ENCODE data around the gene APBB2.

APBB2 gene

DNA sequence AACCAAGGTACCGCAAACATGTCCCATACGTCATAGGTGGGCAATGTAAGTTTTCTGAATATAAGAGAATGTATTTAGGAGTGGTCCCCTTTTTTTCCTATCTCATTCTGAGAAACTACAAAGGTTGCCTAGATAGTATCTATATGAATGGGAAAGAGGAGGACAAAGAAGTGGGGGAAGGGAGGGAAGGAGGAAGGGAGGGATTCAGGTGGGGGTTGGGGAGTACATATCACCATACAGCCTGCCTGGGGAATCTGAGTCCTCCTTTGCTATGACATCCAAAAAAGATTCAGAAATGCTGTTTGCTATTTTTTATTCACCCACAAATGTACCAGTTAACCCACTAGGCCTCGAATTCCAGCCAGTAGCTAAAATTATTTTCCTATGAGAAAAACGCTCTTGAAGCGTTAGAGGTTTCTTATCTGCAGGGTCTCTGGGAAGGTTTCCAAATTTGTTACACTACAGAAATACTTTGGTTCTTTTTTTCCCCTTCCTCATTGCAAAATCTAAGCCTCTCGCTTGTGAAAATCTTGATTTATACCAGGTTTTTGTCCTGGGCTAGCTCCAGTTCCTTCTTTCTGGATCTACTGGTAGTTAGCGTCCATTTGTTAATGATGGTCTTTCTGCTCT is 251.7 kb downstream of the APBB2 start:
- DNase-seq = no peak

DNA sequence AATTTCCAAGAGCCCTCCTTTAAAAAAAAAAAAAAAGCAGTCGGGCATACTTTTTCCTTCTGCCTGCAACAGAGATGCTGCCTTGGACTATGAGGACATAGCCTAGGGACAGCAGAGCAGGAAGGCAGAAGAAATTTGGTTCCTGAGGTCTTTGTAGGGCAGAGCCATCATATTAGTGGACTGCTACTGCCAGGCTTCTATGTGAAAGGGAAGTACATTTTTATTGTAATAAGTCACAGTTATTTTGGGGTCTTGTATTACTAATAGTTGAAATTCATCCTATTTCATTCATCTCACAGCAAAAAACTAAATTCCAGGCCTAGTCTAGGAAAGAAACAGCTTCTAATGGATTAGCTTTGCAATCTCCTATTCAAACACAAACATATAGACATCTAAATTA is 253.4 kb downstream of the APBB2 start:
- no peak for DNase-seq

DNA sequence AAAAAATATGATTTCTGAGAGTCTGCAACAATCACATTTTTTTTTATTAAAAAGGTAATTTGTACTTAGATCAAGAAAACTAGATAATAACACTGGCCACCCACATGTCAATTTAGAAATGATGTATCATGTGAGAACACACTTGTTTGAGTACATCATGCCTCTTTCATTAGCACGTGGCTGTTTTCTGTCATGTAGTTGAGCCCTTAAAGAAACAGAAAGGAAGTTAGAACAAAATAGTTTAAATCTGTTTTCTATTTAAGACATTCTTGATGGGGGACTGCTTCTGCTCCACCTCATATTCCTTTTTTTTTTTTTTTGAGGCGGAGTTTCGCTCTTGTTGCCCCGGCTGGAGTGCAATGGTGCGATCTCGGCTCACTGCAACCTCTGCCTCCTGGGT is 257.1 kb downstream of the APBB2 start:
- no peak for DNase-seq

DNA sequence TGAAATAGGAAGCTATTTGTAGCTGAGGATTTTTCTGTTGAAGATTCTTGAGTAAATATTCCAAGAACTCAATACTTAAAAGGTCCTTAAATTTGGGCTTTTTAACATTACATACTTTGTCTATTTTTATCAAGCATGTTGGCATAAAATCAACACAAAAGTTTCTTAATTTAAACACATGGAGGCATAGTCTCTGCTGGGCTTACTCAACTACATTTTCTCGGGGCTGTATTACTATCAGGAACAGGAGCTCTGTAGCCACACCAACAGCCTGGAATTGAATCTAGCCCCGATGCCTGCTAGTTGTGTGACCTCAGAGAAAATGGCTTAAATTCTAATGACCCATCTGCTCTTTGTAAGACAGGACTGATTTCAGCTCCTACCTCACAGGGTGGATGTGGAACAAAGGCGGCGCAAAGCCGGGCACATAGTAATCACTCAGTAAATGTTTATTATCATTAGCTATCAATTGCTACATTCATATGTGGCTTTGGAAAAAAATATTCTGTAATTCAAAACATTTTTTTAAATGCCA is 257.6 kb downstream of the APBB2 start:
- DNase-seq = no peak

DNA sequence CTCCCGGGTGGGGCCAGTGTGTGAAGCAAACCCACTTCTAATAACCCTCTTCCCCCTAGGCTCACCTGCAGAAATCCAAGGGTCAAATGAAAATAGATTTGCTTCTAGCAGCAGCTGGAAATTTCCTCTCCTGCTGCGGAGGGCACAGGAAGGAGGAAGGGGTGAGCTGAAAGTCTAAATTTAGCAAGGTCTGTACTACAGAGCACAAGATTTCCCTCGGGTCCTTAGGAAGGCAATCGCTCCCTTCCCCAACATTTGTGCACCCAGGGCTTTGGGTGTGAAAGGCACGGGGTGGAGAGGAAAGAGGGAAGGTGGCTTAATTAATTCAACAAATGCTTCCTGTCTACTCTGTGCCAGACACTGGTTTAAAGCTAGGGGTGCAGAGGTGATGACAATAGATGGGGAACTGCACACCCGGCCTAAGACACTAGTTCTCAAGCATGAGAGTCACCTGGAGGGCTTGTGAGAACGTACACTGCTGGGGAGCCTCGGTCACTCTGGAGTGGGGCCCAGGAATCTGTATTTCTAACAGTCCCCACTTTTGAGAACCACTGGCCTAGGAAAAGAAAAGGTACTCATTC is 260.2 kb downstream of the APBB2 start:
- no peak for DNase-seq

DNA sequence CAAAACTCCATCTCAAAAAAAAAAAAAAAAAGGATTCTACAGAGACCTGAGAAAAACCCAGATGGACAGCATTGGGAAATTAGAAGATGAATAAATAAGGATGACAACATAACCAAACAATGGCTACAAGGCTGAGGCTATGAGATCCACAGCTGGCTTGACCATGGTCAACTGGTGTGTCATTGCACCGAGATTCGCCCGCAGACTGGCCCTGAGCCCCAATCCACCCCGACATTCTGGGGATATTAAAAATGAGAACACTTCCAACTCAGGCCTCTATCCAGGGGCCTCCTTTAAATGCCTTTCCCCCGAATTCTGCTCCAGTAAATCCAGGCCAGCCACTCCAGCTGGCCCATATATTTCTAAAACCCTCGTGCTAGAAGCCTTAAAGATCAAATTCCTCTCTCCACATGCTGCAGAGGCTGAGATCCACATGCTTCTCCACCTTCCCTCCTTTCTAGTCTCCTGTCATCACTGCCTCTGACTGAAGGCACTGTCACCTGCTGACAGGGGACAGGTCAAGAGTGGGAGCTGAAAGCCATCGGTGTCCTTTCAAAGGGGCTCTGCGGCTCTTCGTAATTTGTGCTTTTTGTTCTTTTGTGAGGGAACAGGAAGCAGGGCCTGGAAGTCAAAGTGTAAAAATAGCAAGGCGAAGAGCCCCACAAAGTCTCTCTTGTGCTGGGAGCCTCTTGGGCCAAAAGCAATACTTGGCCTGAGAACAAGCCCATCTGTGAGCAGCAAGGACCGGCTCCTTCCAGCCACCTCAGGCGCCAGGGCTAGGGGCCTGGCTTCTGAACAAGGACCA is 260.9 kb downstream of the APBB2 start:
- no peak for DNase-seq

DNA sequence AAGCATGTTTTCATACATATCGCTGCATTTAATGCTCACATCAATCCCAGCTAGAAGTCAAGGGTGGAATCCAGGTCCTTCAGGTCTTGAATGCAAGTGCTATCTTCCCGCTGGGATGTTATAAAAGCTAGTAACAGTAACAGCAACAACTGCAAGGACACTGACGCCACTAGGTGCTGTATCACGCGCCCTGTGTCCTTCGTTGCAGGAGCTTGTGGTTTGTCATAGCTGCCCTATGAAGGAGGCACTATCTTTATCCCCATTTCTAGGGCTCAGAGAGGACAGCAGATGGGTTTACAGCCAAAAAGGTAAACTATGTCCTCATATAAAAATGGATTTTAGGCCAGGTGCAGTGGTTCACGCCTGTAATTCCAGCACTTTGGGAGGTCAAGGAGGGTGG is 261.7 kb downstream of the APBB2 start:
- no peak for DNase-seq

DNA sequence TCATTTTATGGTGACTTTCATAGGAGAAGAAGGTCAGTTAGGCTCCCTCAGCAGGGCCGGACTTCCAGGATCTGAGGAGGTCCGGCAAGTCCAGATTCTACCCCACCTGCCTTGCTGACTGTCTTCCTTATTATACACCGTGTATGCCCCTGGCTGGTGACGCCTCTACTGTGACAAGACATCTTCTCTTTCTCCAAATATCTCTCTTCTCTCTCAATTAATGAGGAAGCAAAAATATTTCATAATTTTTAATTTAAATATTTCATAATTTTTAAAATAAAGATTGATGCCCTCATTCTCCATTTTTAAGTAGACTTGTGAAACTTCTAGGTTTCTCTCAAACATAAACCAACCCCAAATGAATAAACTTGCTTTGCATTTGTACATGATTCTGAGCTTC is 262.1 kb downstream of the APBB2 start:
- DNase-seq = no peak

DNA sequence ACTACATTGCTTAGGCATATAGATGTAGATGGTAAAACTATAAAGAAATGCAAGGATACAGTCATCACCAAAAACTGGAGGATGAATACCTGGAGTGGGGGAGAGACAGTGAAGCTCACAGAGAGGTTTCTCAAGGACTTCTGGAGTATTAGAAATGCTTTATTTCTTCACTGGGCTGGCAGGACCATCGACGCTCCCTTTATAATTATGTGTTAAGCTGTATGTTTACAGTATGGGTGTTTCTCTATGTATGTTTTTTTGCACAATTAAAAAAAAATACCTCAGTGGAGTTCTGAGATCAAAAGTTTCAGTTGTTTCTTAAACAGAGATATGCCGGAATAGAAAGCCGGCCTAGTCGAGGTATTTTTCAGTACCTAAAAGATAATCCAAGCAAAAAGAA is 263.3 kb downstream of the APBB2 start:
- no peak for DNase-seq

DNA sequence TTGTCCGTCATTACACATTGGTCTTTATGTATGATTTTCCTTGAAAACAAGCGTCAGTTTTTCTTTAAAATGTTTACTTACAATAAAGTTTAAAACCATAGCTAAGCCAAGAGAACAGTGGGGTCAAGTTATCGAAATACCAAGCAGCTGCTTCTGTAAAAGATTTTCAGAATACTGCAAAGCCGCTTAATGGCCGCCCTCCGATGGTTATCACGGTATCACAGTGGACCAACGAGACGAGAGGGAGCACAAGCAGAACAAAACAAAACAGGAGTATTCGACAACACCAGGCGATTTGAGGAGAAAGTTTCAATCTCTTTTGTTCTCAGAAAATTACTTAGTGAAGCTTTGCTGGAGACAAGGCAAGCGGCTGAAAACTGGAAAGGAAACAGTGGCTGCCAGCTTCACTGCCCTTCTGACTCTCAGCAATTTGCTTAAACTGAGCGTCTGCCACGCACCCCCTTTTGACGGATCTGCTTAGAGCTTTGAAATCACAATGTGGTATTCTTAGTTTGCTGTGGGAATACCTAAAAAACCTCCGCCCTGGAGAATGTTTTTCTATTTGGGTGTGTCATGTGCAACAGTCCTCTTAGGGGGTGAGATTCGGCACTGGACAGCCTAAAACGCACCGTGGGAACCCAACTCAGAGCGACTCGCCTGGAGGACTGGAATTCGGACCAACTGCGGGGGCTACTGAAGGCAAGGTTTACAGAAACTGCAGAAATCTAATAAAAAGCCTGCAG is 264.8 kb downstream of the APBB2 start:
- no peak for DNase-seq

DNA sequence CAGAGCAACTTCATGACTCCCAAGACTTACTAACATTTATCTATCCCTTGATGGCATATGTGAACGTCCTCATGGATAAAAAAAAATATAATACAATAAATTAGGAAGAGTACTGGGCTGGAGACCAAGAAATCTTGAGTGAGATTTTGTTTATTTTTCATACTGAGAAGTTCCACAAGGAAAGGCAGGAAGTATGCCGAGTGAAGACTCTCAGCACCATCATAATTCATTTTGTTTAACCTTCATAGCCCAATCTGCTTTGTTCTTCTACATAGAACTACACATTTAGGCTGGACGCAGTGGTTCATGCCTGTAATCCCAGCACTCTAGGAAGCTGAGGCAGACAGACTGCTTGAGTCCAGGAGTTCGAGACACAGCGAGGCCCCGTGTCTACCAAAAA is 266.3 kb downstream of the APBB2 start:
- DNase-seq = no peak

DNA sequence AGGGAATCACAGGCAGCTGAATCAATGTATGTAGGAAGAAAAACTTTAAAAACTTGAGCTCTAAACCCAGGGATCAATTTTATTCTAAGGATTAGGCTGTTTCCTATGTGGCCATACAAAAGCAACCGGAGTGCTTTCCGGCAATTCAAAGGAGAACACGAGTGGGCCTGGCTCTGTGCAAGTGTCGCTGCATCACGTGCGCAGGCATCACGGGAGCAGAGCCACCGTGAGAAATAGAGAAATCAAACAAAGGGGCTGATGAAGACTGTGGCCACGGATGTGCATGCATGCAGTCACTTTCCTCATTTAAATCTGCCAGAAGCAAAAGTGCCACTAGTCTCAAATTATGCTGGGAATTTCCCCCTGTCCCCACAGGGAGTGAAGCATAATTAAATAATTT is 267.7 kb downstream of the APBB2 start:
- no peak for DNase-seq

DNA sequence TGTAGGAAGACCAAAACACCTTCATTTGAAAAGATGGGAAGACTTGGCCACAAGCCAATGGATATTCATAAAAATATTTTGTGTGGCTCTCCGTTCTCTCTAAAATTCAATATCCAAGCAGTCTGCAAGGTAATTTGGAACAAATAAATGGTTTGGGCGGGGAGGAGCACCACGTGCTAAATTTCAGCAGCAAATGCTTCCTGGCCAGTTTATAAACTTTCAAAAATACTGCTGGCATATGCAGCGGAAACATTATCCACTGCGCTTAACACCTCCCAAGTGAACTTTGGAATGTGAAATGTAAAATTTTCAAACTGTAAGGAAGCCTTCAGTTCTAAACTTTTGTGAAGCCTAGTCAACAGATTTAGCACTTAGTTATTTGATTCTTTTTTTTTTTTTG is 273.6 kb downstream of the APBB2 start:
- no peak for DNase-seq

DNA sequence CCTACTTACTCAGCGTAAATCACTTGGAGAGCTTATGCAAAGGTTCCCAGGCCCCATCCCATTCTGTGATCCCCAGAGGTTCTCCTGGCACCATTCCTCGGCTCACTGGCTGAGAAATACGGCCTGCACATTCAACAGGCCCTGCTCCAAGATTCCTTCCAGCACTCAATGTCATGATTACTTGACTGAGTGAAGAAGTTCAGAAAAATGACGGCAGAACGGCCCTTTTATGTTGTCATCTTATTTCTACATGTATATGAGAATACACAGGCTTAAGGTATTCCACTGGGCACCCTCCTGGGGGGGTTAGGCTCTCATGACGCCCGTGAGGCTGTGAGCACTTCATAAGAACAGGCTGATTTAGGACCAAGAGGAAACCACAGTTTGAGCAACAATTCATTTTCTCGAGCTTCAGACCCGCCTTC is 274.0 kb downstream of the APBB2 start:
- DNase-seq = no peak

DNA sequence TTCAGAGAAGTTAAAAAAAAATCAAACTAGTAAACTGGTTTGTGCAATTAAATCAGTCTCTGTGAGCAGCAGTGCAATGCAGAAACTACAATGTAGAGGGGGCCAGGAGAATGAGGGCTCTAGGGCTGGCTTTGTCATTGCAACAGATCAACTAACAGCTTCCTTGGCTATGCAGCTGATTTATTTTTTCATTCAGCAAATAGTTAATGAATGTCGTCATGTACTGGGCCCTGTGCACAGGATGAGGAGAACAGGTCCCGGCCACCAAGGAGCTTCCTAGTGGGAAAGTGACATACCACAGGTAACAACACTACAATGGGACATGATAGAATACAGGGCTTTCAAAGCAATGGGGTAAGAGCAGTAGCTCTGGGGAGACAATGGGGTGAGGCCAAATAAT is 274.5 kb downstream of the APBB2 start:
- no peak for DNase-seq

DNA sequence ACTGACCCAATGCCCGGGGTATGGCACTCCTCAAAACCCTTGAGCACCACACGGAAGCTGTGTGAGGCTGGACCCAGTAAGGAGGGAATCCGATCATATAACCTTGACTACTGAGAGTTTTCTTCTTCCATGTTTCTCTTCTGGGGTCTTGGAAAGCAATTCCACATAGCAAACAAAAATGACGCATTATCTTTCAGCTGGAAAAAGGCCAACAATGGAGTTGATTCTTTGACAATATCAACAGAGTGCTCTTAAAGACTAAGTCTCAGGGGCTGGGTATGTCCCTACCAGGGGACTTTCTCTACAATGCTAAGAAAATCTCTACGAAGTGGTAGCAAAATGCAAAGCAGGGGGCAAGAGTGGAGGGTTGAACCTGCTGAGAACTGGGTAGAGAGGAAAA is 276.0 kb downstream of the APBB2 start:
- DNase-seq = no peak

DNA sequence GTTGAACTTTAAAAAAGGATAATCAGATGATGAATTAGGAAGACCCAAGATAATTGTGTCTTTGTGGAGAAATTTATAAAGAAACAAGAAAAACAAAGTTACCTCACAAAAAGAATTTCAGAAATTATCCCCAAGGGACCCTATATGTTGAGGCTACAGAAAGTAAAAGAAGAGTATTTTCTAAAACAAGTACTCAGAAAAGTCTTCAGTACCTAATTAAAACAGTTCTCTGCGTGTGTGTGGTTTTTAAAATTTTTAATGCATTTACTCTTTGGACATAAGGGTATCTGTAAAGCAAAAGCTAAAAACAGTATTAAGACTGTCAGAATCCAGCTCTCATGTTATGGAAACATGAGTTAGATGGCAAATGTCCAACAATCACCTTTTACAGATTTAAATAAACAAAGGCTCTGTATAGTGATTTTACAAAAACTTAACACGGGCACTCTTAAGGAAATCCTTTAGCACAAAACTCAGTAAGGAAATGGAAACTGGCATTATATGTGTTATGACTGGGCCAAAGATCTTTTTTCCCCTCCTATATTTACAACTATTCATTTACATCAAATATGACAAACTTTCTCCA is 277.1 kb downstream of the APBB2 start:
- DNase-seq = no peak

DNA sequence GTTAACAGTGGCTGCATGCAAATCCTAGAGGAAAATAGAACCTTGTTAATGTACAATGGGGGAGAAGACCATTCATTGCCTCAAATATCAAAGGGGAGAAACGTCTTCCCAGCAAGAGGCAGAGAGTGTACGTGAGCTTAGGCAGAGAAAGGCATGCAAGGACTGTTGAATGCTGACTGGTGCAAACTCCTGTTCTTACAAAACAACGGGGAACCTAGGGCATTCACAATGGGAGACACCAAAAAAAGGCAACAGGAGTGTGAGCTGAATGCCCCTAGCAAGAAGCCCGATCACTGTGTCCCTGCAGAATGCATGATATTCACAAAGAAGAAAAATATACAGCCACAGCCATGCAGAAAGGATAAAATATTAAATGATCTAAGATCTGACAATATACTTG is 279.7 kb downstream of the APBB2 start:
- DNase-seq = no peak

DNA sequence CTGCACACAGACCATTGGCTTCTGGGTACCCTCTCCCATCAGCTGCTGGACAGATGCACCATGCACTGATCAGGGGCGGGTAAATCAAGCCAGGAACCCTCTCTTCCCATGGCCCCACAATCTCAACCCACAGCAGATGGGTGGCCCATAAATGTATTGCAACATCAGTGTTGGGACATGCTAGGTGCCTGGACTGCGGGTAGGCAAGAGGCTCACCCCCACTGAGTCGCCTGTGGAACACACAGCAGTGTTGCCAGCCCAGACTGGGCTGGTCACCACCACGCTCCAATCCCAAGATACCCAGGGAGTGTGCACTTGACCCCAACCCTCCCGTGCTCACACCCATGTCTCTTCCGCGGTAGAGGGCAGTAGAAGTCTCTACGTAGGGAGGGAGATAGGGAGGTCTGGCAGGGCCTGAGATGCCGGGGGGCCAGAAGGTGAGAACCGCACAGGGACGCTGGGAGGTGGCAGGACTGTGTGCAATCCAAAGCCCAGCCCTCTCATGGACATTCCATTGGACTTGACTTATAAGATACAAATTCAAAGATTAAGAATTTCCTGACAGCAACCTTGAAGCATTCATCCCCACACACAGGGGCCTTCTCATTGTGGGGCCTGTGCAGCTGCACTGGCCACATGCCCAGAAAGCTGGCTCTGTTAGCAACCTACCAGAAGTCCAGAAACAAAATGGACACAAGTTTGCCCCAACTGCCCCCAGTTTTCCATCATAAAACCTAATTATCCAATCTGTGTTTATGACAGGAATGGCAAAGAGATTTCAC is 280.9 kb downstream of the APBB2 start:
- no peak for DNase-seq

DNA sequence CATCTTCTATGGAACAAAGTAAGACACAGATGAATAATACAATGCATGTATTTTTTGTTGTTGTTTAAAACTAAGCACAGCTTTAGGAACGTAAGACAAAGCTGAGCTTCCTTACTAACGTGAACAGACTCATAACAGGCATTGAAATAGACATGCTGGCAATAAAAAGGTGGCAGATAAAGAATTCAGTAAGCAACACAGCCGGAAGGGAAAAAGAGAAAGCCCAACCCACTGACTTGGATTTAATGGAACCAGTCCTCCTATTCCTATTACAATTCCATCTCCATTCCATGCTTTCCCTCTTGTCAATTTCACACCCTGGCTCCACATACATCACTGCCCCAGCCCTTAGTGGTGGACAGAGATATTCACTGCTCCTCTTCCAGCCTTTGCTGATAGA is 282.5 kb downstream of the APBB2 start:
- no peak for DNase-seq

DNA sequence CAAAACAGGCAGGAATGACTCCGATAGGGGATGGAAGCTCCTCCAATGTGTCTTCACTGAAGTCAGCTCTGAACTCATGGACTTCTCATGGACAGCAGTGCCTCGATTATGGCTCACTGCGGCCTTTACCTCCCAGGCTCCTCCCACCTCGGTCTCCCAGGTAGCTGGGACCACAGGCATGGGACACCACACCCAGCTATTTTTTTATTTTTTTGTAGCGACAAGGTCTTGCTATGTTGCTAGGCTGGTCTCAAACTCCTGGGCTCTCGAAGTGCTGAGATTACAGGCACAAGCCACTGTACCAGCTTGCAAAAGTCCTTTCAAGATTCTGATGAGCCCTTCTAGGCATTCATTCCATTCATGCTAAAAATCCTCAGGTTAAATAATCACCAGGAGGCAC is 283.1 kb downstream of the APBB2 start:
- DNase-seq = no peak

DNA sequence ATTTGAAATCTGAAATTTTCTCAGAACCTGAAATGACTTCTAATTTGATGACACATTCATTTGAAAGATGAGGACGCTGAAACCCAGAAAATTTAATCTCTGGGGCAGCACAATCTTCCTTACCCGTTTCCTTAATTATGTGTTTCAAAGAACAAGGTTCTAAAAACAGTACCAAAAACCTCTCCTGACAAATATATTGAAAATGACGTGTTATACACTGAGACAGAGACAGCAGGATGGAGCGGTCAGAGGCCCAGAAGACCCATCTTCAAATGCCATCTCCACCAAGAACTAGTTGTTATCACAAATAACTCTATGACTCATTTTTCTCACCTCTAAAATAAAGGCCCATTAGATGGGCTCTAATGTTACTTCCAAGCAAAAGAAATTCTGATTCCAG is 287.3 kb downstream of the APBB2 start:
- no peak for DNase-seq

DNA sequence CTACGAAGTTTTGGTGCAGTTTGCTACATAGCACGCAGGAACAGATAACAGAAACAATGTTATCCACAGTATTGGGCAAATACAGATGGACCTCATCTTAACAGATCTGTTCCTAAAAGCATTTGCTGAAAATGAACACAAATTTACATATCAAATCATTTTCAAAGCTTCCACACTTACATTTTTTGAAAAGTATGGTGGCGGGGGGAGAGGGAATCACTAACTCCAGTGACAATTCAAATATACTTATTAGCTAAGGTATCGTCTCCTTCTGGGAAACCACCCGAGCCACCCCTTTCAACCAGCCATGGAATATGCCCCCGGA is 289.6 kb downstream of the APBB2 start:
- DNase-seq = no peak
